Measurements from ENCODE around the gene MRPL40.

GRCh38 chr22:19446603-19447329 lies 14.4 kb downstream of the MRPL40 start:
- TF ChIP-seq, protein P1, sequence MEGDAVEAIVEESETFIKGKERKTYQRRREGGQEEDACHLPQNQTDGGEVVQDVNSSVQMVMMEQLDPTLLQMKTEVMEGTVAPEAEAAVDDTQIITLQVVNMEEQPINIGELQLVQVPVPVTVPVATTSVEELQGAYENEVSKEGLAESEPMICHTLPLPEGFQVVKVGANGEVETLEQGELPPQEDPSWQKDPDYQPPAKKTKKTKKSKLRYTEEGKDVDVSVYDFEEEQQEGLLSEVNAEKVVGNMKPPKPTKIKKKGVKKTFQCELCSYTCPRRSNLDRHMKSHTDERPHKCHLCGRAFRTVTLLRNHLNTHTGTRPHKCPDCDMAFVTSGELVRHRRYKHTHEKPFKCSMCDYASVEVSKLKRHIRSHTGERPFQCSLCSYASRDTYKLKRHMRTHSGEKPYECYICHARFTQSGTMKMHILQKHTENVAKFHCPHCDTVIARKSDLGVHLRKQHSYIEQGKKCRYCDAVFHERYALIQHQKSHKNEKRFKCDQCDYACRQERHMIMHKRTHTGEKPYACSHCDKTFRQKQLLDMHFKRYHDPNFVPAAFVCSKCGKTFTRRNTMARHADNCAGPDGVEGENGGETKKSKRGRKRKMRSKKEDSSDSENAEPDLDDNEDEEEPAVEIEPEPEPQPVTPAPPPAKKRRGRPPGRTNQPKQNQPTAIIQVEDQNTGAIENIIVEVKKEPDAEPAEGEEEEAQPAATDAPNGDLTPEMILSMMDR (IDR thresholded peaks at IDR 0.05; ENCODE audit: insufficient read depth, low read length, poor library complexity, severe bottlenecking) = no peak
- TF ChIP-seq EZH2phosphoT487 (conservative IDR thresholded peaks at IDR 0.05; ENCODE audit: low read length) = no peak
